HEK293T (cell line): ENCODE results near the gene COTL1.

Experiments used
- BHLHE40 ChIP-seq: fragments of 450-650 bp; IDR thresholded peaks from 2 replicates; pipeline ENCODE4 v1.6.1; 2016; ENCODE audit warnings: mild to moderate bottlenecking, moderate library complexity, borderline replicate concordance
- ELF4 ChIP-seq: fragments of 450-650 bp; IDR thresholded peaks from 2 replicates; pipeline ENCODE4 v1.6.1; 2017; ENCODE audit warnings: antibody characterized with exemption
- FOXA1 ChIP-seq: fragments of 450-650 bp; IDR thresholded peaks from 2 replicates; pipeline ENCODE4 v1.6.1; 2016; ENCODE audit warnings: mild to moderate bottlenecking
- FOXK2 ChIP-seq: fragments of 450-650 bp; IDR thresholded peaks from 2 replicates; pipeline ENCODE4 v1.6.1; 2016; ENCODE audit warnings: mild to moderate bottlenecking
- FOXM1 ChIP-seq: fragments of 450-650 bp; IDR thresholded peaks from 2 replicates; pipeline ENCODE4 v1.6.1; 2017; ENCODE audit warnings: mild to moderate bottlenecking, borderline replicate concordance
- HDGF ChIP-seq: fragments of 450-650 bp; IDR thresholded peaks from 2 replicates; pipeline ENCODE4 v1.6.1; 2017; ENCODE audit warnings: antibody characterized with exemption, borderline replicate concordance
- L3MBTL2 ChIP-seq: fragments of 450-650 bp; conservative IDR thresholded peaks from 2 replicates; pipeline ENCODE4 v1.6.1; 2016; ENCODE audit warnings: mild to moderate bottlenecking
- SP1 ChIP-seq: fragments of 450-650 bp; IDR thresholded peaks from 2 replicates; pipeline ENCODE4 v1.6.1; 2017
- ZNF384 ChIP-seq: fragments of 450-650 bp; IDR thresholded peaks from 2 replicates; pipeline ENCODE4 v1.6.1; 2016
- TF ChIP-seq, protein P1 (sequence below): fragments of 450-650 bp; IDR thresholded peaks from 2 replicates; pipeline ENCODE4 v1.6.1; 2016

DNA sequence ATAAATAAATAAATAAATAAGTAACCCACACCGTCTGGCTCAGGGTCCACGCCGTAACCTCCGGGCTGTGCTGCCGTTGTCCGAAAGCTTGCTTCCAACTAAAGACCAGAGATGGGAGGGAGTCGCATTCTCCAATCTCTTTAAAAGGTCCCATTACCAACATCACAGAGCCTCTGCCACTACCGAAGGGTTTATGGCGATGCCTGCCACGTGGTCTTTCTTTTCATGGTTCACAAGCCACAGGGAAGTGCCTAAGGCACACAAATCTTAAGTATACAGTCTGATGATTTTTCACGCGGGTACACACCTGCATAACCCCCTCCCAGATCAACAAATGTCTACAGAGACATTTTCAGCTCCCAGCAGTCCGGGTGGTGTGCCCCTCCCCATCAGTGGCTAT is 1.4 kb downstream of the COTL1 start:
- TF ChIP-seq, protein P1, sequence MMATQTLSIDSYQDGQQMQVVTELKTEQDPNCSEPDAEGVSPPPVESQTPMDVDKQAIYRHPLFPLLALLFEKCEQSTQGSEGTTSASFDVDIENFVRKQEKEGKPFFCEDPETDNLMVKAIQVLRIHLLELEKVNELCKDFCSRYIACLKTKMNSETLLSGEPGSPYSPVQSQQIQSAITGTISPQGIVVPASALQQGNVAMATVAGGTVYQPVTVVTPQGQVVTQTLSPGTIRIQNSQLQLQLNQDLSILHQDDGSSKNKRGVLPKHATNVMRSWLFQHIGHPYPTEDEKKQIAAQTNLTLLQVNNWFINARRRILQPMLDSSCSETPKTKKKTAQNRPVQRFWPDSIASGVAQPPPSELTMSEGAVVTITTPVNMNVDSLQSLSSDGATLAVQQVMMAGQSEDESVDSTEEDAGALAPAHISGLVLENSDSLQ: no peak
- TF ChIP-seq FOXM1 (no peak), SP1 (no peak), BHLHE40 (no peak), HDGF (no peak), ZNF384 (no peak), FOXK2 (no peak), ELF4 (no peak), L3MBTL2 (peak; percentile 80), FOXA1 (no peak)
